Body of pancreas (tissue), 4 donors: Measurements from ENCODE around the gene FMOD. TPM values are rescaled to one million over a fixed set of nuclear protein-coding genes. Genes with fewer than 3 reads are reported as not detected.

Experiments used
- ATAC-seq: fragments of 150-250 bp; one replicate; pipeline ENCODE4 v1.9.1; 2016
- DNase-seq, 4 donors: peaks; one replicate each; pipeline ENCODE4 v3.0.0-alpha.2; 2019
- H3K27ac ChIP-seq, 4 donors: fragments of 200-600 bp; sonication (generic); 1 replicate in 3 of 4; 2 replicates in 1 of 4; pipeline versions ENCODE4 v1.5.1 to v1.6.1; 2016 to 2019; ENCODE audit warnings: mild to moderate bottlenecking in 1 of 4, mixed read lengths in 1 of 4, moderate library complexity in 1 of 4
- H3K27me3 ChIP-seq, 2 donors: fragments of 200-600 bp; sonication (generic); one replicate each; pipeline ENCODE4 v1.6.0; 2016; ENCODE audit warnings: mild to moderate bottlenecking in 1 of 2
- H3K36me3 ChIP-seq, 2 donors: fragments of 200-600 bp; sonication (generic); replicated peaks in 1 of 2; 2 replicates each; pipeline ENCODE4 v1.5.1; 2016; ENCODE audit warnings: low read depth in 2 of 2; ENCODE audit not compliant: insufficient read depth in 1 of 2
- H3K4me1 ChIP-seq: fragments of 200-600 bp; sonication (generic); one replicate; pipeline ENCODE4 v1.6.0; 2016
- H3K4me3 ChIP-seq, 2 donors: fragments of 200-600 bp; sonication (generic); 1 replicate in 1 of 2; 2 replicates in 1 of 2; pipeline ENCODE4 v1.5.1; 2016 to 2019
- H3K9me3 ChIP-seq, 3 donors: fragments of 200-600 bp; sonication (generic); 1 replicate in 2 of 3; 2 replicates in 1 of 3; pipeline ENCODE4 v1.5.1; 2016
- CTCF ChIP-seq, 7 experiments: fragments of 450-650 bp in 4 of 7; fragments of 200-600 bp in 3 of 7; sonication (generic) in 3 of 7; IDR thresholded peaks; one replicate each; pipeline ENCODE4 v1.5.1; 2016 to 2019; ENCODE audit warnings: antibody characterized with exemption in 7 of 7
- POLR2A ChIP-seq, 3 donors: fragments of 450-650 bp; IDR thresholded peaks; one replicate each; pipeline ENCODE4 v1.6.1; 2016; ENCODE audit warnings: antibody characterized with exemption in 3 of 3, mild to moderate bottlenecking in 2 of 3
- WGBS, 2 donors: methylation state at CpG; one replicate each; pipeline ENCODE4 v1.1.5; 2017; 5-methylcytosine and 5-hydroxymethylcytosine counted together
- intact Hi-C: fragments of 100-400 bp; cut with DNase I; formaldehyde crosslinking; loops from one replicate; pipeline ENCODE4 v1.15.1; 2023
- total RNA-seq, 2 donors: library from RNA; depleted of rRNA; stranded (reverse); fragments of >200 nt; gene quantifications; one replicate each; pipeline ENCODE4 v1.1.0, GENCODE V29; 2016

Gene FMOD
- total RNA-seq, 2 donors from 2014 or later, result 14.2 to 18.7 TPM

GRCh38 chr1:203382026-203382425 lies 31.1 kb upstream of the FMOD start:
- H3K36me3 ChIP-seq, result no peaks in the 10 kb centered on the region
- ATAC-seq (no peak), DNase-seq (no peak)
- H3K9me3 ChIP-seq, result no peaks in the 10 kb centered on the region
- WGBS, 2 donors, result 88 to 100% methylated on average over 1 of the region's 1 CpG
- H3K4me1 ChIP-seq, result no peaks in the 10 kb centered on the region
- no peaks in the 10 kb centered on the region for H3K27me3 ChIP-seq
- intact Hi-C loops, result no loop called here
- no peak for TF ChIP-seq POLR2A (IDR thresholded peaks at IDR 0.05)
- no peak overlapping the region for H3K27ac ChIP-seq
- H3K4me3 ChIP-seq, result no peak overlapping the region

GRCh38 chr1:203381151-203381751 lies 30.3 kb upstream of the FMOD start:
- DNase-seq, result no peak
- WGBS, 2 donors, result 83% methylated on average over 2 of the region's 2 CpGs

GRCh38 chr1:203380420-203381150 lies 29.7 kb upstream of the FMOD start:
- H3K4me3 ChIP-seq, result no peak overlapping the region
- no peaks in the 10 kb centered on the region for H3K27me3 ChIP-seq
- no peaks in the 10 kb centered on the region for H3K9me3 ChIP-seq
- WGBS, 2 donors, result 73 to 76% methylated on average over 4 of the region's 4 CpGs
- TF ChIP-seq CTCF (IDR thresholded peaks at IDR 0.05) (no peak), POLR2A (IDR thresholded peaks at IDR 0.05) (no peak)
- H3K27ac ChIP-seq, result no peak overlapping the region
- DNase-seq (no peak), ATAC-seq (no peak)
- intact Hi-C loops, result no loop called here
- H3K36me3 ChIP-seq, result no peaks in the 10 kb centered on the region
- H3K4me1 ChIP-seq, result no peaks in the 10 kb centered on the region

More at GRCh38 chr1:203381151-203381751, 30.3 kb upstream of the FMOD start:
- no peak for ATAC-seq
- no peaks in the 10 kb centered on the region for H3K36me3 ChIP-seq
- no peaks in the 10 kb centered on the region for H3K9me3 ChIP-seq
- no peak overlapping the region for H3K27ac ChIP-seq
- H3K4me1 ChIP-seq, result no peaks in the 10 kb centered on the region
- H3K27me3 ChIP-seq, result no peaks in the 10 kb centered on the region
- H3K4me3 ChIP-seq, result no peak overlapping the region
- intact Hi-C loops, result no loop called here
- no peak for TF ChIP-seq POLR2A (IDR thresholded peaks at IDR 0.05)
- TF ChIP-seq CTCF (IDR thresholded peaks at IDR 0.05), result no peak

GRCh38 chr1:203379825-203380224 lies 28.9 kb upstream of the FMOD start:
- no peak for TF ChIP-seq CTCF (IDR thresholded peaks at IDR 0.05)
- no peak for TF ChIP-seq POLR2A (IDR thresholded peaks at IDR 0.05)
- DNase-seq, result no peak
- 44 to 57% methylated on average over 1 of the region's 1 CpG for WGBS, 2 donors
- Histone ChIP-seq H3K4me1 (no peaks in the 10 kb centered on the region), H3K4me3 (no peak overlapping the region), H3K36me3 (no peaks in the 10 kb centered on the region), H3K9me3 (no peaks in the 10 kb centered on the region), H3K27ac (no peak overlapping the region), H3K27me3 (no peaks in the 10 kb centered on the region)
- intact Hi-C loops, result no loop called here
- ATAC-seq, result no peak

GRCh38 chr1:203378556-203379245 lies 27.8 kb upstream of the FMOD start:
- Histone ChIP-seq H3K9me3 (no peaks in the 10 kb centered on the region), H3K27ac (no peak overlapping the region), H3K27me3 (no peaks in the 10 kb centered on the region), H3K36me3 (no peaks in the 10 kb centered on the region), H3K4me3 (no peak overlapping the region), H3K4me1 (peaks cover 2% of the 10 kb centered on the region)
- ATAC-seq, result no peak
- intact Hi-C loops, result no loop called here
- TF ChIP-seq CTCF (IDR thresholded peaks at IDR 0.05) (no peak), POLR2A (IDR thresholded peaks at IDR 0.05) (no peak)
- DNase-seq, result no peak
- 53 to 57% methylated on average over 8 of the region's 8 CpGs for WGBS, 2 donors
